Measurements from ENCODE around the gene XRCC1. TPM values are rescaled to one million over a fixed set of nuclear protein-coding genes. Genes with fewer than 3 reads are reported as not detected.

The XRCC1 gene
- total and polyA plus RNA-seq, 2 of the 4 experiments (the other 2 are of a cell fraction), result 12.5 to 21.3 TPM

DNA sequence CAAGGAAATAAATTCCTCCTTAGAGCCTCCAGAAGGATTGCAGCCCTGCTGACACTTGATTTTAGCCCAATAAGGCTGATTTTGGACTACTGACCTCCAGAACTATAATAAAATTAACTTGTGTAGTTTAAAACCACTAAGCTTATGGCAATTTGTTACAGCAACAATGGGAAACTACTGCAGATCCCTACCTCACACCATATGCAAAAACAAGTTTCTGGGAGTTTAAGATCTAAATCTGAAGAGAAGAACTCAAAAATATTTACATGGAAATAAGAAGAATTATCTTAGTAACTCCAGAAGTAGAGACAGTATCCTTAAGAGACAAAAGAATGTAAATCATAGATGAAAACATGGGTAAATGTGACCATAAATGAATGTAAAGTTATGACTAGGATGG is 36.4 kb downstream of the XRCC1 start:
- no peak overlapping the region for H3K14ac ChIP-seq (replicated peaks; ENCODE audit: low read depth, low read length)
- no TSS peak for BruUV-seq (replicated peaks)
- in situ Hi-C loops (cut with MboI; ENCODE audit: low sequenced_read_pairs), result no loop called here
- ATAC-seq (ENCODE audit: low read depth) (no peak), DNase-seq (no peak)
- CTCF ChIA-PET, result no interaction called here
- no peak overlapping the region for H4K91ac ChIP-seq (ENCODE audit: insufficient read depth, low read depth, low read length)
- H2AK5ac ChIP-seq (ENCODE audit: low read depth, low read length), result no peak overlapping the region
- H2BK5ac ChIP-seq (ENCODE audit: low read depth, low read length, poor library complexity, severe bottlenecking), result no peak overlapping the region
- H4K8ac ChIP-seq (ENCODE audit: low read depth in 2 of 2, low read length in 2 of 2), result no peak overlapping the region
- no peak overlapping the region for H2AFZ ChIP-seq (replicated peaks; ENCODE audit: low read length, poor library complexity)
- dilution Hi-C loops (cut with HindIII; ENCODE audit: low sequenced_read_pairs, unreplicated experiment), result no loop called here
- no peak overlapping the region for H3K27ac ChIP-seq (ENCODE audit: insufficient read depth, low read length)
- no peak overlapping the region for H3K4me3 ChIP-seq (ENCODE audit: insufficient read depth, low read depth, low read length)
- no peak overlapping the region for H2BK120ac ChIP-seq (ENCODE audit: low read depth, low read length)
- no peak overlapping the region for H3K4me2 ChIP-seq (ENCODE audit: low read depth, low read length)
- H3K79me1 ChIP-seq (ENCODE audit: low read depth in 1 of 2, low read length in 2 of 2), result peaks cover 0 to 6% of the 10 kb centered on the region in 2 experiments; a peak in 1 of 4 replicates
- peaks cover 24% of the 10 kb centered on the region for H3K36me3 ChIP-seq (ENCODE audit: control insufficient read depth, insufficient read depth, low read length)
- no peaks in the 10 kb centered on the region for H4K20me1 ChIP-seq (ENCODE audit: insufficient read depth, low read length)
- no peaks in the 10 kb centered on the region; the same call in 1 of the 2 replicates for H3K4me1 ChIP-seq (ENCODE audit: control insufficient read depth, insufficient read depth, low read length)
- H3K18ac ChIP-seq (ENCODE audit: low read depth, low read length), result no peak overlapping the region
- no peak overlapping the region for H3K23ac ChIP-seq (ENCODE audit: low read depth, low read length)
- POLR2A ChIA-PET (ENCODE audit: unreplicated experiment), result interaction anchor here (0.6 kb wide), 1 partner anchor 70 kb away, joined by 3 read pairs; no protein-coding TSS in a partner anchor
- no peaks in the 10 kb centered on the region for H3K9me3 ChIP-seq (ENCODE audit: control insufficient read depth, insufficient read depth, low read length)
- TF ChIP-seq MAZ (IDR thresholded peaks at IDR 0.05; ENCODE audit: borderline replicate concordance, low read depth, low read length), result no peak
- H3K9me1 ChIP-seq (ENCODE audit: insufficient read depth, low read length), result peaks cover 6% of the 10 kb centered on the region; the same call in 1 of the 2 replicates
- H3K9ac ChIP-seq (ENCODE audit: low read depth, low read length), result no peak overlapping the region
- no peak overlapping the region for H2AK9ac ChIP-seq (replicated peaks; ENCODE audit: low read depth, low read length, poor library complexity)
- intact Hi-C loops (cut with micrococcal nuclease), result loop anchor here (5.0 kb wide), 2 partner anchors 113 to 268 kb away; no protein-coding TSS in a partner anchor
- no peak overlapping the region for H3K4ac ChIP-seq (ENCODE audit: low read depth, low read length)
- H2BK15ac ChIP-seq (ENCODE audit: low read depth, low read length), result no peak overlapping the region
- H3K27me3 ChIP-seq (ENCODE audit: control insufficient read depth, insufficient read depth, low read length), result no peaks in the 10 kb centered on the region
- no peak overlapping the region for H2BK20ac ChIP-seq (ENCODE audit: low read depth, low read length)
- H3K56ac ChIP-seq (ENCODE audit: extremely low read depth, insufficient read depth, low read length), result no peak overlapping the region
- no peak overlapping the region for H4K5ac ChIP-seq (ENCODE audit: low read depth, low read length)
